ENCODE measurements around the gene SOCS7.

DNA sequence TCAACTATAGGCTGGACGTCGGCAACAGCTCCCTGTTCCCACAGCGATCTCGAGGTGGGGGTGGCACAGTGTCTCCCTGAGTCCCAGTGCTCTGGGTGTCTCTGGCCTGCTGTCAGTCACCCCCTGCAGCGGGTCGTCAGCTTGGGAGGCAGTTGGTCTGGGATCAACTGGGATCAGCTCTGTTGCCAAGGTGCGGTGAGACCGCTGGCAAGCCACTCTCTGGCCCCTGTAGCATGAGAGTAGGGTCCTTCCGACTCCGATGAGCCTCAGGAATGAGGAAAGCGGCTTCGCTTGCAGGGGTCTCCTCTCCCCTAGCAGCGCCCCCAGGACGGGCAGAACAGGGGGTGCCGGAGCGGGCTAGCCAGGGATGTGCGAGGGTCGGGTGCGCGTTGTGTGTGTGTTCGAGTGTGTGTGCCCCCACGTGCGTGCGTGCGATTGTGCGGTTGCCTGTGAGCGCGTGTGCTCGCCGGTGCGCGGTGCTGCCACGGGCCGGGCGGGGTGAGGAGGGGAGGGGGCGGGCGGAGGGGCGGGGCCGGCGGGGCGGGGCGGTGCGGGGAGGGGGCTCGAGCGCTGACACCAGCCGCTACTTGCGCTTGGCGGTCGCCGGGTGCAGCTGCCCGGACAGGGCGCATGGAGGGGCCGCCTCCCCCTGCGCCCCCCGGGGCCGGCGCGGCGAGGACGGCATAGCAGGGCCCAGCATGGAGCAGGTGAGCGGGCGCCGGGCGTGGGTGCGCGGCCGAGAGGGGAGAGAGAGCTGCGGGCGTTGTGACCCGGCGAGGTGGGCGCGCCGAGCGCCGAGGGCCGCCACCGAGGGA lies 67.3 kb downstream of the SOCS7 start:
- no peak for TF ChIP-seq FOXA1 (IDR thresholded peaks at IDR 0.05)
- TF ChIP-seq, protein P1, sequence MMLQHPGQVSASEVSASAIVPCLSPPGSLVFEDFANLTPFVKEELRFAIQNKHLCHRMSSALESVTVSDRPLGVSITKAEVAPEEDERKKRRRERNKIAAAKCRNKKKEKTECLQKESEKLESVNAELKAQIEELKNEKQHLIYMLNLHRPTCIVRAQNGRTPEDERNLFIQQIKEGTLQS (IDR thresholded peaks at IDR 0.05), result no peak
- TF ChIP-seq, protein P2, sequence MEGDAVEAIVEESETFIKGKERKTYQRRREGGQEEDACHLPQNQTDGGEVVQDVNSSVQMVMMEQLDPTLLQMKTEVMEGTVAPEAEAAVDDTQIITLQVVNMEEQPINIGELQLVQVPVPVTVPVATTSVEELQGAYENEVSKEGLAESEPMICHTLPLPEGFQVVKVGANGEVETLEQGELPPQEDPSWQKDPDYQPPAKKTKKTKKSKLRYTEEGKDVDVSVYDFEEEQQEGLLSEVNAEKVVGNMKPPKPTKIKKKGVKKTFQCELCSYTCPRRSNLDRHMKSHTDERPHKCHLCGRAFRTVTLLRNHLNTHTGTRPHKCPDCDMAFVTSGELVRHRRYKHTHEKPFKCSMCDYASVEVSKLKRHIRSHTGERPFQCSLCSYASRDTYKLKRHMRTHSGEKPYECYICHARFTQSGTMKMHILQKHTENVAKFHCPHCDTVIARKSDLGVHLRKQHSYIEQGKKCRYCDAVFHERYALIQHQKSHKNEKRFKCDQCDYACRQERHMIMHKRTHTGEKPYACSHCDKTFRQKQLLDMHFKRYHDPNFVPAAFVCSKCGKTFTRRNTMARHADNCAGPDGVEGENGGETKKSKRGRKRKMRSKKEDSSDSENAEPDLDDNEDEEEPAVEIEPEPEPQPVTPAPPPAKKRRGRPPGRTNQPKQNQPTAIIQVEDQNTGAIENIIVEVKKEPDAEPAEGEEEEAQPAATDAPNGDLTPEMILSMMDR (IDR thresholded peaks at IDR 0.05; ENCODE audit: low read depth, low read length, missing input control), result no peak
- no peak for TF ChIP-seq JUND (IDR thresholded peaks at IDR 0.05)
- TF ChIP-seq, protein P3, sequence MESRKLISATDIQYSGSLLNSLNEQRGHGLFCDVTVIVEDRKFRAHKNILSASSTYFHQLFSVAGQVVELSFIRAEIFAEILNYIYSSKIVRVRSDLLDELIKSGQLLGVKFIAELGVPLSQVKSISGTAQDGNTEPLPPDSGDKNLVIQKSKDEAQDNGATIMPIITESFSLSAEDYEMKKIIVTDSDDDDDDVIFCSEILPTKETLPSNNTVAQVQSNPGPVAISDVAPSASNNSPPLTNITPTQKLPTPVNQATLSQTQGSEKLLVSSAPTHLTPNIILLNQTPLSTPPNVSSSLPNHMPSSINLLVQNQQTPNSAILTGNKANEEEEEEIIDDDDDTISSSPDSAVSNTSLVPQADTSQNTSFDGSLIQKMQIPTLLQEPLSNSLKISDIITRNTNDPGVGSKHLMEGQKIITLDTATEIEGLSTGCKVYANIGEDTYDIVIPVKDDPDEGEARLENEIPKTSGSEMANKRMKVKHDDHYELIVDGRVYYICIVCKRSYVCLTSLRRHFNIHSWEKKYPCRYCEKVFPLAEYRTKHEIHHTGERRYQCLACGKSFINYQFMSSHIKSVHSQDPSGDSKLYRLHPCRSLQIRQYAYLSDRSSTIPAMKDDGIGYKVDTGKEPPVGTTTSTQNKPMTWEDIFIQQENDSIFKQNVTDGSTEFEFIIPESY (IDR thresholded peaks at IDR 0.05), result no peak
- no peak for TF ChIP-seq TAF1 (conservative IDR thresholded peaks at IDR 0.05)
- no peak for TF ChIP-seq EGR1 (IDR thresholded peaks at IDR 0.05; ENCODE audit: low read depth in 2 of 2)
- TF ChIP-seq RAD21 (IDR thresholded peaks at IDR 0.05), result no peak
- TF ChIP-seq, protein P4, sequence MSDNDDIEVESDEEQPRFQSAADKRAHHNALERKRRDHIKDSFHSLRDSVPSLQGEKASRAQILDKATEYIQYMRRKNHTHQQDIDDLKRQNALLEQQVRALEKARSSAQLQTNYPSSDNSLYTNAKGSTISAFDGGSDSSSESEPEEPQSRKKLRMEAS (IDR thresholded peaks at IDR 0.05), result no peak
- TF ChIP-seq, protein P5, sequence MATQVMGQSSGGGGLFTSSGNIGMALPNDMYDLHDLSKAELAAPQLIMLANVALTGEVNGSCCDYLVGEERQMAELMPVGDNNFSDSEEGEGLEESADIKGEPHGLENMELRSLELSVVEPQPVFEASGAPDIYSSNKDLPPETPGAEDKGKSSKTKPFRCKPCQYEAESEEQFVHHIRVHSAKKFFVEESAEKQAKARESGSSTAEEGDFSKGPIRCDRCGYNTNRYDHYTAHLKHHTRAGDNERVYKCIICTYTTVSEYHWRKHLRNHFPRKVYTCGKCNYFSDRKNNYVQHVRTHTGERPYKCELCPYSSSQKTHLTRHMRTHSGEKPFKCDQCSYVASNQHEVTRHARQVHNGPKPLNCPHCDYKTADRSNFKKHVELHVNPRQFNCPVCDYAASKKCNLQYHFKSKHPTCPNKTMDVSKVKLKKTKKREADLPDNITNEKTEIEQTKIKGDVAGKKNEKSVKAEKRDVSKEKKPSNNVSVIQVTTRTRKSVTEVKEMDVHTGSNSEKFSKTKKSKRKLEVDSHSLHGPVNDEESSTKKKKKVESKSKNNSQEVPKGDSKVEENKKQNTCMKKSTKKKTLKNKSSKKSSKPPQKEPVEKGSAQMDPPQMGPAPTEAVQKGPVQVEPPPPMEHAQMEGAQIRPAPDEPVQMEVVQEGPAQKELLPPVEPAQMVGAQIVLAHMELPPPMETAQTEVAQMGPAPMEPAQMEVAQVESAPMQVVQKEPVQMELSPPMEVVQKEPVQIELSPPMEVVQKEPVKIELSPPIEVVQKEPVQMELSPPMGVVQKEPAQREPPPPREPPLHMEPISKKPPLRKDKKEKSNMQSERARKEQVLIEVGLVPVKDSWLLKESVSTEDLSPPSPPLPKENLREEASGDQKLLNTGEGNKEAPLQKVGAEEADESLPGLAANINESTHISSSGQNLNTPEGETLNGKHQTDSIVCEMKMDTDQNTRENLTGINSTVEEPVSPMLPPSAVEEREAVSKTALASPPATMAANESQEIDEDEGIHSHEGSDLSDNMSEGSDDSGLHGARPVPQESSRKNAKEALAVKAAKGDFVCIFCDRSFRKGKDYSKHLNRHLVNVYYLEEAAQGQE (IDR thresholded peaks at IDR 0.05), result no peak
- TF ChIP-seq GABPA (IDR thresholded peaks at IDR 0.05 in 1 of 2, conservative IDR thresholded peaks at IDR 0.05 in 1 of 2), result no peak
